Heart right ventricle (tissue), 16 donors: ENCODE results near the gene FOXQ1. TPM values are rescaled to one million over a fixed set of nuclear protein-coding genes. Genes with fewer than 3 reads are reported as not detected.
A peak's percentile ranks its signal among the peaks of the same experiment; 100 is the strongest.

ENCODE experiments used
- ATAC-seq, 8 donors: fragments of 200-7000 bp; cut with Tn5 transposase; one replicate each; pipeline ENCODE4 v1.9.1; 2020; ENCODE audit warnings: mild to moderate bottlenecking in 8 of 8, moderate library complexity in 8 of 8, moderate number of reproducible peaks in 1 of 8
- DNase-seq, 2 donors: peaks; one replicate each; pipeline ENCODE4 v3.0.0-alpha.2; 2020
- H3K27ac ChIP-seq, 10 donors: fragments of 200-600 bp; sonication (generic) in 2 of 10; one replicate each; pipeline versions ENCODE4 v1.5.0 to v1.8.0; 2020 to 2022; ENCODE audit warnings: mild to moderate bottlenecking in 3 of 10
- H3K27me3 ChIP-seq, 7 donors: fragments of 200-600 bp; one replicate each; pipeline ENCODE4 v1.8.0; 2021 to 2022; ENCODE audit warnings: mild to moderate bottlenecking in 2 of 7
- H3K36me3 ChIP-seq, 9 donors: fragments of 200-600 bp; sonication (generic) in 1 of 9; one replicate each; pipeline versions ENCODE4 v1.5.0 to v1.8.0; 2020 to 2022; ENCODE audit warnings: mild to moderate bottlenecking in 2 of 9
- H3K4me1 ChIP-seq, 9 donors: fragments of 200-600 bp; sonication (generic) in 1 of 9; one replicate each; pipeline versions ENCODE4 v1.5.0 to v1.8.0; 2020 to 2022; ENCODE audit warnings: mild to moderate bottlenecking in 4 of 9
- H3K4me3 ChIP-seq, 10 donors: fragments of 200-600 bp; sonication (generic) in 2 of 10; one replicate each; pipeline versions ENCODE4 v1.5.0 to v1.8.0; 2020 to 2022; ENCODE audit warnings: mild to moderate bottlenecking in 7 of 10, moderate library complexity in 2 of 10
- H3K9me3 ChIP-seq, 11 donors: fragments of 200-600 bp in 10 of 11; sonication (generic) in 2 of 11; one replicate each; pipeline versions ENCODE4 v1.5.0 to v1.8.0; 2013 to 2022; ENCODE audit warnings: mild to moderate bottlenecking in 2 of 11, control low read depth in 1 of 11, moderate library complexity in 1 of 11
- WGBS, 2 donors: extraction: QIAGEN DNeasy Blood & Tissue Kit; methylation state at CpG; one replicate each; pipeline ENCODE4 v1.1.7; 2013; ENCODE audit warnings: inconsistent platforms in 1 of 2; 5-methylcytosine and 5-hydroxymethylcytosine counted together
- intact Hi-C, 10 donors: fragments of 100-400 bp; cut with DNase I; formaldehyde crosslinking; loops; one replicate each; pipeline versions ENCODE4 v1.11.1 to v1.14.2; 2022
- polyA plus RNA-seq, 2 donors: library from polyadenylated mRNA; stranded (reverse); fragments of 200-250 nt; gene quantifications; one replicate each; pipeline ENCODE4 v1.2.3, GENCODE V29; 2013
- total RNA-seq, 10 donors: library from RNA; stranded (reverse); fragmentation: NEBNext Ultra II Directional in 3 of 10; extraction: Animal tissue kit (Norgen Biotek cat#: 25700) in 3 of 10; gene quantifications; one replicate each; pipeline versions ENCODE4 v1.2.1 to v1.2.4, GENCODE V29; 2021 to 2023
- TF ChIP-seq, protein P1 (sequence below), 9 donors: fragments of 200-600 bp; sonication (generic) in 2 of 9; IDR thresholded peaks; one replicate each; pipeline versions ENCODE4 v1.5.0 to v1.8.0; 2021 to 2022; ENCODE audit warnings: antibody characterized with exemption in 9 of 9, mild to moderate bottlenecking in 5 of 9, moderate library complexity in 1 of 9
- donor health status: Arrhythmogenic right ventricular cardiomyopathy.
- donor health status: ischemic (EF 13 %, LVEDD 7.1; RV severe dilation, severe dysfunction).
- donor health status: healthy with polysubstance abuse.
- donor health status: DM: no; HTN: yes; CAD: no.
- donor health status: DM: no; HTN: no; CAD: no.
- donor health status: ischemic (EF 25% LVEDD 6.9; RV normal size, moderate dysfunction).
- donor health status: ischemic (EF 25% LVEDD 5.7; RV mildly dilated, moderate dysfunction).
- donor health status: healthy.
- donor health status: DM: yes; HTN: yes; CAD: no.
- donor health status: Ischemic cardiomyopathy.
- donor health status: ischemic (EF 35%, LVEDD 5.7; RV mildly dilated, moderate dysfunction).
- donor health status: nonischemic (EF 11% LVEDD 7.7; RV severe dilation, severe dysfunction).
- donor health status: DM: yes; HTN: yes; CAD: no.
- donor health status: PGD.
- donor health status: ischemic (EF 29% LVEDD 5.4; RV normal size, mild dysfunction).
- donor health status: nonischemic (EF 23%, LVEDD 6.1; RV moderate dilation, normal function).

FOXQ1 gene
- total and polyA plus RNA-seq, 12 donors: not detected

DNA sequence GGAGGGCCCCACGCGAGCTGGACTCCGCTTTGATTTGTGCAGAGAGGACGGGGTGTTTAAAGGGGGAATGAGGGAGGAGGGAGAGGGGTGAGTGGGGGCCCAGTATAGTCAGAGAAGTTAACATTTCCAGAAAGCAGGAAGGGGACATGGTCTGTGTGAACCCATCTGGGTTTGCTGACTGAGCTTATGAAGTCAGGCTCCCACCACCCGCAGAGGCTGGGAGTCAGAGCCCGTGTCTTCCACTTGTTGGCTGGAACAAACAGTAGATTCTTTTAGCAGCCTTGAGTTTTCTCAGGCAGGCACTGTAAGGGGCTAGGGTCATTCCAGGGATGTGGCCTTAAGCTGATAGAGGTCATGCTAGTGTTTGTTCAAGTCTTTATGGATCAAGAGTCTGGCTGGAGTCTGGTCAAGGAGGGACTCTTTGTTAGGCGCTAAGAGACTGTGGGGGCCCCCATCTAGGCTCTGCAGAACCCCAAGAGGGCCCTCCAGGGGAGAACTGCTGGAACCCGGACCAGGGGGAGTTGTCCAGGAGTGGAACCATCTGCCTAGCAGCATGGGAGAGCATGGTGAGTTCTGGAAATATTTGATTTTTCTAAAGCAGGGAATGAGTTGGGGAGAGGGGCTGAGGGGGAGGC, 31.1 kb upstream of the FOXQ1 start:
- H3K27me3 ChIP-seq: peaks cover 0 to 46% (median 31%) of the 10 kb centered on the region in 7 donors
- H3K4me1 ChIP-seq: peaks cover 0 to 10% (median 0%) of the 10 kb centered on the region in 9 donors
- H3K9me3 ChIP-seq: no peaks in the 10 kb centered on the region
- no peak overlapping the region for H3K4me3 ChIP-seq
- ATAC-seq (no peak), DNase-seq (no peak)
- no peaks in the 10 kb centered on the region for H3K36me3 ChIP-seq
- intact Hi-C loops: no loop called here
- TF ChIP-seq, protein P1, sequence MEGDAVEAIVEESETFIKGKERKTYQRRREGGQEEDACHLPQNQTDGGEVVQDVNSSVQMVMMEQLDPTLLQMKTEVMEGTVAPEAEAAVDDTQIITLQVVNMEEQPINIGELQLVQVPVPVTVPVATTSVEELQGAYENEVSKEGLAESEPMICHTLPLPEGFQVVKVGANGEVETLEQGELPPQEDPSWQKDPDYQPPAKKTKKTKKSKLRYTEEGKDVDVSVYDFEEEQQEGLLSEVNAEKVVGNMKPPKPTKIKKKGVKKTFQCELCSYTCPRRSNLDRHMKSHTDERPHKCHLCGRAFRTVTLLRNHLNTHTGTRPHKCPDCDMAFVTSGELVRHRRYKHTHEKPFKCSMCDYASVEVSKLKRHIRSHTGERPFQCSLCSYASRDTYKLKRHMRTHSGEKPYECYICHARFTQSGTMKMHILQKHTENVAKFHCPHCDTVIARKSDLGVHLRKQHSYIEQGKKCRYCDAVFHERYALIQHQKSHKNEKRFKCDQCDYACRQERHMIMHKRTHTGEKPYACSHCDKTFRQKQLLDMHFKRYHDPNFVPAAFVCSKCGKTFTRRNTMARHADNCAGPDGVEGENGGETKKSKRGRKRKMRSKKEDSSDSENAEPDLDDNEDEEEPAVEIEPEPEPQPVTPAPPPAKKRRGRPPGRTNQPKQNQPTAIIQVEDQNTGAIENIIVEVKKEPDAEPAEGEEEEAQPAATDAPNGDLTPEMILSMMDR (IDR thresholded peaks at IDR 0.05): no peak
- WGBS, 2 donors: 83 to 87% methylated on average over 8 of the region's 8 CpGs
- no peak overlapping the region for H3K27ac ChIP-seq

DNA sequence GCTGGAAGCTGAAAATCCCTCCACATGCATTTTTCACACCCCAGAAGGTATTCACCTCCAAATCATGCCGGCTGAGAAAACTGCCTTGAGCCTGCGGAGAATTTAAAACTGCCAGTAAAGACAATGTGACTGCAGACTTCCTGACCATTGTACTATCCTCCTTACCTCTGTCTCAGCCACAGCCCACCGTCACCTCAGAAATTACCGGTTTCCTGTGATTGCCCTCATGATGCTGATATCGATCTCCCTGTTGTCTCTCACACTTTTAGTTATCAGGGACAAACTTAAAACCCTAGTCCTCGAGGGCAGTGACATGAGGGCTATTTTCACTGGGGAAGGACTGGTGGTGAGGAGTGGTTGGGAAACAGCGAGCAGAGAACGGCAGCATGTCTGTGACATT, 30.2 kb upstream of the FOXQ1 start:
- no peak for ATAC-seq

DNA sequence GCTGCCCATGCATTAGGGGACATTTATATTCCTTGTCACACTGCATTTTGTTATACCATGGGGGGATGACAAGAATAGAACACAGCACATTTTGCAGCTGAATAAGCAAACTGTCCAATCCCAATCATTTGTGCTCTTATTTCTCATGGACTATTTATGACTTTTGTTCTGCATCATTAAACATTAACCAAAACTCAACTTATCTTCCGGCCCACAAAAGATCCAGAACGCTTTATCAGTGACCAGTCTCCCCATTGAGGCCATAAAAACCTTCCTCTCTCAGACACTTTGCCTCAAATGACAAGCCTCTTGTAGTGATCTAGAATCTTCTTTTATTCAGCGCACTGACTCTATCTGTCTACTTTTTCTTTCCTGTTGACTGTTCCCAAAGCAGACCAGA, 28.4 kb upstream of the FOXQ1 start:
- 58 to 65% methylated on average over 3 of the region's 3 CpGs for WGBS, 2 donors
- peaks cover 0 to 29% (median 0%) of the 10 kb centered on the region in 9 donors for H3K4me1 ChIP-seq
- no peak overlapping the region for H3K4me3 ChIP-seq
- intact Hi-C loops: no loop called here
- TF ChIP-seq, protein P1 (IDR thresholded peaks at IDR 0.05): no peak
- H3K9me3 ChIP-seq: no peaks in the 10 kb centered on the region
- DNase-seq (no peak), ATAC-seq (no peak)
- peaks cover 0 to 40% (median 16%) of the 10 kb centered on the region in 7 donors for H3K27me3 ChIP-seq
- no peaks in the 10 kb centered on the region for H3K36me3 ChIP-seq
- H3K27ac ChIP-seq: no peak overlapping the region

More for the DNA sequence above, 30.2 kb upstream of the FOXQ1 start:
- Histone ChIP-seq H3K4me1 (peaks cover 0 to 20% (median 0%) of the 10 kb centered on the region in 9 donors), H3K36me3 (no peaks in the 10 kb centered on the region), H3K4me3 (no peak overlapping the region), H3K27ac (no peak overlapping the region), H3K9me3 (no peaks in the 10 kb centered on the region), H3K27me3 (peaks cover 0 to 46% (median 31%) of the 10 kb centered on the region in 7 donors)
- 59% methylated on average over 8 of the region's 8 CpGs for WGBS, 2 donors
- TF ChIP-seq, protein P1 (IDR thresholded peaks at IDR 0.05): no peak
- intact Hi-C loops: no loop called here
- no peak for DNase-seq

DNA sequence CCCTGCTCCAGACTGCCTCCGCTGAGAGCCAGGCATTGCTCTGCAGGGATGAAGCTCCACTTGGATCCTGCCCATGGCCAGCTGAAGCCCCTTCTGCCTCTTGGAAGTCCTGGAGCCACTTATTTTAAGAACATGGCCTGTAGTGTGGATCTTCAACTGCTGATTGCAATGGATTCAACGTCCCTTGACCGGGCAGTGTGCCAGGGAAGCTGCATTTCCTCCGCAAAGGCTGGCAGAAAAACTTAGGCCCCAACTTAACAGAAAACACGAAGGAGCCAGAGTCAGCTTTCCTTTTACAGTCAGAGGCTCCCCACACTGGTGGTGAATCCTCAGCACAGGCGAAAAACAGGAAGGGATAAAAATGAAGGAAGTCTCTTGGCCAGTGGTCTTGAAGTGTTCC, 26.3 kb upstream of the FOXQ1 start:
- TF ChIP-seq, protein P1 (IDR thresholded peaks at IDR 0.05): no peak
- no peak overlapping the region for H3K4me3 ChIP-seq
- no peaks in the 10 kb centered on the region for H3K9me3 ChIP-seq
- no peak for ATAC-seq
- H3K27ac ChIP-seq: peak overlapping the region in 1 of 10 donors; percentile 68
- peak in 1 of 2 donors; percentile 19 for DNase-seq
- peaks cover 0 to 39% (median 17%) of the 10 kb centered on the region in 7 donors for H3K27me3 ChIP-seq
- peaks cover 0 to 29% (median 0%) of the 10 kb centered on the region in 9 donors for H3K4me1 ChIP-seq
- intact Hi-C loops: no loop called here
- no peaks in the 10 kb centered on the region for H3K36me3 ChIP-seq
- 40 to 44% methylated on average over 6 of the region's 6 CpGs for WGBS, 2 donors
